AG09309 (cell line): ENCODE data around the gene CNPY1.

ENCODE experiments used
- DNase-seq: peaks from one replicate; pipeline ENCODE4 v3.0.0-alpha.2; 2010; ENCODE audit warnings: low read depth
- H3K4me3 ChIP-seq: 2 replicates; pipeline ENCODE4 v1.5.1; 2011; ENCODE audit warnings: mild to moderate bottlenecking, low read depth, low read length, moderate library complexity; ENCODE audit not compliant: control insufficient read depth
- TF ChIP-seq, protein P1 (sequence below): IDR thresholded peaks from 2 replicates; pipeline ENCODE4 v1.5.1; 2011; ENCODE audit warnings: mild to moderate bottlenecking, low read depth, low read length, inconsistent platforms; ENCODE audit not compliant: insufficient read depth, control insufficient read depth; ENCODE audit errors: missing control alignments

Gene CNPY1

GRCh38 chr7:155467846-155468784 is 78.2 kb downstream of the CNPY1 start:
- DNase-seq, result no peak
- H3K4me3 ChIP-seq, result no peak overlapping the region; the same call in 1 of the 2 replicates
- TF ChIP-seq, protein P1, sequence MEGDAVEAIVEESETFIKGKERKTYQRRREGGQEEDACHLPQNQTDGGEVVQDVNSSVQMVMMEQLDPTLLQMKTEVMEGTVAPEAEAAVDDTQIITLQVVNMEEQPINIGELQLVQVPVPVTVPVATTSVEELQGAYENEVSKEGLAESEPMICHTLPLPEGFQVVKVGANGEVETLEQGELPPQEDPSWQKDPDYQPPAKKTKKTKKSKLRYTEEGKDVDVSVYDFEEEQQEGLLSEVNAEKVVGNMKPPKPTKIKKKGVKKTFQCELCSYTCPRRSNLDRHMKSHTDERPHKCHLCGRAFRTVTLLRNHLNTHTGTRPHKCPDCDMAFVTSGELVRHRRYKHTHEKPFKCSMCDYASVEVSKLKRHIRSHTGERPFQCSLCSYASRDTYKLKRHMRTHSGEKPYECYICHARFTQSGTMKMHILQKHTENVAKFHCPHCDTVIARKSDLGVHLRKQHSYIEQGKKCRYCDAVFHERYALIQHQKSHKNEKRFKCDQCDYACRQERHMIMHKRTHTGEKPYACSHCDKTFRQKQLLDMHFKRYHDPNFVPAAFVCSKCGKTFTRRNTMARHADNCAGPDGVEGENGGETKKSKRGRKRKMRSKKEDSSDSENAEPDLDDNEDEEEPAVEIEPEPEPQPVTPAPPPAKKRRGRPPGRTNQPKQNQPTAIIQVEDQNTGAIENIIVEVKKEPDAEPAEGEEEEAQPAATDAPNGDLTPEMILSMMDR, result no peak

DNA sequence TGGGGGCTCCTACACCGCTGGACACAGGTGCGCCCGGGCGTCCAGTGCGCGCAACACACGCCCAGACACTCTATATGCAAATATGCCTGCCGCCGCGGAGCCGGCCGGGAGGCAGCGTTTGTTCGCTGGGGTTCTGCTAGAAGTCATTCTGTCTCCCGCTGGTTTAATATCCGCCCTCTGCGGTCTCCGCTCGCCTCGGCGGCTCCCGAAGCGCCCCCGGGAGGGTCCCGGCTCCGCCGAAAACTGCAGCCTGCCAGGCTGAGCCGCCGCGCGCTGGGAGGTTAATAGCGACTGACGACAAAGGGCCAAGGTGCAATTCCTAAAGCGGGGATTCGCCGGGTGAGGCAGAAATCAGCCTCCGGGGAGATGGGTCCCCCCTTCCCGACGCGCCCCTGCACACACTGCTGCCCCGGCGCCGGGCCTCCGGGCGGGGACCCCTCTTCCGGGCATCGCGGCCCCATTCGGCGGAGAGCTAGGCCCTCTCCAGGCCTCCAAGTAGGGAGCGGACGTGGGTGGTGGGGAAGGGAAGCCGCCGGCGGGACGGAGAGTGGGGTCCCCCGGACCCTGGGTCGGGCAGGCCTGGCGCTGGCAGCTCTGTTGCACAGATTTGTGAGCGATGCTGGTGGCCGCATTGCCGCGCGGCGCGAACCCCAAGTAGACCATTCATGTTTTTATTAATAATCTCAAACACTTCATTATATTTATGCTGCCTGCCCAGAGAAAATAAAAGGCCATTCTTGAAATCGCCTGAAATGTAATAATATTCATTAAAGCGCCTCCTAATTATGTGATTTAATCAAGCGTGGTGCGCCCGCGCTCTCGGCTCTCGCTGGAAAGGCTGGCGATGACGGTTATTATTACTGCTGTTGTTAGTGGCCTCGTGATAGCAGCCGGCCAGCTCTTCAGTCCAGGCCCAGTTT is 79.3 kb downstream of the CNPY1 start:
- DNase-seq, result no peak
- TF ChIP-seq, protein P1, result no peak
- H3K4me3 ChIP-seq, result no peak overlapping the region

- no peak for DNase-seq
- no peak overlapping the region for H3K4me3 ChIP-seq
- TF ChIP-seq, protein P1, result no peak
Observed at GRCh38 chr7:155466142-155466813, 80.1 kb downstream of the CNPY1 start.

DNA sequence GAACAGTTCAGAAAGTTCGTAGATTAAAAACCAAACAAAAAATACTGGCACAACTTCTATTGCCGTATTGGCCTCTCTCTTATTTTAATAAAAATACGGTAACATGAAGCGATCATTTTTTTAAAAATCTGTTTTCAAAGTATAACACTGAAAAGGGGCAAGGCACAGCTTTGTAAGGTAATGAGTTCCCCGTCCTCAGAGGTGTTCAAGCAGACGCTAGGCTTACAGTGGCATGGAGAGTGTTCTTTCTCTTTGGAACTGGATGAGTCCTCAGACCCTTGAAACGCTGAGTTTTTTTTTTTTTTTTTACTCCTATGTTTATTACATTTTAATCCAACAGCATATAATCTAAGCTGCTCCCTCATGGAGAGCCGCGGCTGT is 80.6 kb downstream of the CNPY1 start:
- TF ChIP-seq, protein P1, result no peak
- no peak for DNase-seq
- no peak overlapping the region for H3K4me3 ChIP-seq

- DNase-seq, result no peak
- TF ChIP-seq, protein P1, result no peak
- H3K4me3 ChIP-seq, result no peak overlapping the region
Observed at GRCh38 chr7:155464948-155465739, 81.2 kb downstream of the CNPY1 start.
